H1 (cell line): ENCODE measurements around the gene KATNAL1. TPM values are rescaled to one million over a fixed set of nuclear protein-coding genes. Genes with fewer than 3 reads are reported as not detected.

Experiments used
- BACH1 ChIP-seq: IDR thresholded peaks from 2 replicates; pipeline ENCODE4 v1.6.1; 2012; ENCODE audit warnings: low read length, improper control_type of control experiment
- CEBPB ChIP-seq: IDR thresholded peaks from 2 replicates; pipeline ENCODE4 v1.6.1; 2012; ENCODE audit warnings: low read depth, low read length
- NANOG ChIP-seq: IDR thresholded peaks from 2 replicates; pipeline ENCODE4 v1.6.1; 2011; ENCODE audit warnings: low read length, low read depth, mild to moderate bottlenecking, inconsistent platforms; ENCODE audit not compliant: insufficient read depth, poor library complexity, severe bottlenecking
- SAP30 ChIP-seq: fragments of 300-600 bp; sonication (generic); IDR thresholded peaks from 2 replicates; pipeline ENCODE4 v1.7.1; 2012; ENCODE audit warnings: low read length, moderate library complexity, mild to moderate bottlenecking, inconsistent platforms; ENCODE audit not compliant: insufficient read depth, insufficient replicate concordance
- YY1 ChIP-seq: IDR thresholded peaks from 2 replicates; pipeline ENCODE4 v1.6.1; 2011; ENCODE audit warnings: low read depth, mild to moderate bottlenecking, low read length
- polyA plus RNA-seq, 7 experiments: library from polyadenylated mRNA; depleted of rRNA in 3 of 7; stranded (reverse) in 5 of 7; unstranded in 2 of 7; fragments of >200 nt in 5 of 7; fragments of 200-250 nt in 2 of 7; gene quantifications; 1 replicate in 5 of 7; 2 replicates in 1 of 7; 4 replicates in 1 of 7; pipeline versions ENCODE4 v1.2.1 to v1.2.3, GENCODE V29; 2011 to 2013; ENCODE audit warnings: missing spikeins in 2 of 7, mixed read lengths in 2 of 7
- total RNA-seq: library from RNA; stranded (reverse); fragmentation: NEBNext Ultra II Directional; extraction: Animal tissue kit (Norgen Biotek cat#: 25700); gene quantifications from 2 replicates; pipeline ENCODE4 v1.2.1, GENCODE V29; 2021

Gene KATNAL1
- total and polyA plus RNA-seq, 2 of the 8 experiments (the other 6 are each of a cell fraction or from before 2014, with no cell fraction given): 4.0 to 13.2 TPM

- no peak for TF ChIP-seq NANOG
- TF ChIP-seq CEBPB: no peak
- TF ChIP-seq SAP30: no peak
- no peak for TF ChIP-seq YY1
- no peak for TF ChIP-seq BACH1
- TF ChIP-seq, all 59 proteins: peak for 0
Measured at GRCh38 chr13:30216111-30216510, 91.2 kb downstream of the KATNAL1 start (continued).
